Keratinocyte (primary cell): ENCODE results near the gene FCER2. TPM values are rescaled to one million over a fixed set of nuclear protein-coding genes. Genes with fewer than 3 reads are reported as not detected.

ENCODE experiments used
- DNase-seq: peaks from one replicate; pipeline ENCODE4 v3.0.0-alpha.2; 2011; ENCODE audit warnings: low read depth, missing footprints, low spot score
- FAIRE-seq: peaks from 2 replicates; lab custom pipeline; 2011; peaks lifted over from hg19 to GRCh38; lab: Jason Lieb, UNC
- H2AFZ ChIP-seq: 2 replicates; pipeline ENCODE4 v1.6.0; 2012; ENCODE audit warnings: low read length, control low read depth, inconsistent platforms; ENCODE audit not compliant: control insufficient read depth
- H3K27ac ChIP-seq: 2 replicates; pipeline ENCODE4 v1.5.1; 2011; ENCODE audit warnings: low read length; ENCODE audit not compliant: control insufficient read depth, insufficient read depth
- H3K27me3 ChIP-seq: 3 replicates; pipeline ENCODE4 v1.6.0; 2011; ENCODE audit warnings: low read length; ENCODE audit not compliant: control insufficient read depth, insufficient read depth; ENCODE audit errors: extremely low read depth
- H3K36me3 ChIP-seq, 2 experiments: 2 replicates in 1 of 2; 3 replicates in 1 of 2; pipeline ENCODE4 v1.5.1; 2011; ENCODE audit warnings: low read length in 2 of 2, mild to moderate bottlenecking in 1 of 2; ENCODE audit not compliant: control insufficient read depth in 2 of 2, insufficient read depth in 2 of 2; ENCODE audit errors: extremely low read depth in 1 of 2
- H3K4me1 ChIP-seq: 3 replicates; pipeline ENCODE4 v1.5.1; 2011; ENCODE audit warnings: low read length; ENCODE audit not compliant: control insufficient read depth, insufficient read depth; ENCODE audit errors: extremely low read depth
- H3K4me2 ChIP-seq: 3 replicates; pipeline ENCODE4 v1.6.0; 2011; ENCODE audit warnings: low read depth, low read length; ENCODE audit not compliant: control insufficient read depth, insufficient read depth; ENCODE audit errors: extremely low read depth
- H3K4me3 ChIP-seq, 3 experiments: fragments of 200-600 bp in 1 of 3; sonication (generic) in 1 of 3; 2 replicates in 2 of 3; 3 replicates in 1 of 3; pipeline ENCODE4 v1.5.1; 2011 to 2016; ENCODE audit warnings: low read length in 3 of 3, mild to moderate bottlenecking in 3 of 3, control low read depth in 2 of 3, inconsistent platforms in 1 of 3, low read depth in 1 of 3, mixed read lengths in 1 of 3, mixed run types in 1 of 3, moderate library complexity in 1 of 3; ENCODE audit not compliant: control insufficient read depth in 2 of 3, insufficient read depth in 2 of 3; ENCODE audit errors: extremely low read depth in 1 of 3
- H3K79me2 ChIP-seq: 2 replicates; pipeline ENCODE4 v1.6.0; 2012; ENCODE audit warnings: low read length; ENCODE audit not compliant: control insufficient read depth, insufficient read depth
- H3K9ac ChIP-seq: 3 replicates; pipeline ENCODE4 v1.6.0; 2011; ENCODE audit warnings: low read length; ENCODE audit not compliant: control insufficient read depth, insufficient read depth; ENCODE audit errors: extremely low read depth
- H3K9me1 ChIP-seq: 3 replicates; pipeline ENCODE4 v1.6.0; 2011; ENCODE audit warnings: low read length; ENCODE audit not compliant: control insufficient read depth, insufficient read depth; ENCODE audit errors: extremely low read depth
- H3K9me3 ChIP-seq: 2 replicates; pipeline ENCODE4 v1.5.1; 2012; ENCODE audit warnings: low read depth, low read length; ENCODE audit not compliant: control insufficient read depth
- H4K20me1 ChIP-seq: 3 replicates; pipeline ENCODE4 v1.6.0; 2011; ENCODE audit warnings: low read length; ENCODE audit not compliant: control insufficient read depth, insufficient read depth; ENCODE audit errors: extremely low read depth
- CTCF ChIP-seq, 3 experiments: IDR thresholded peaks in 1 of 3; conservative IDR thresholded peaks in 1 of 3; optimal IDR thresholded peaks in 1 of 3; 2 replicates in 2 of 3; 3 replicates in 1 of 3; pipeline versions ENCODE3 to v1.5.1; 2011; ENCODE audit warnings: low read length in 3 of 3, mild to moderate bottlenecking in 3 of 3, moderate library complexity in 2 of 3, control low read depth in 1 of 3, inconsistent platforms in 1 of 3; ENCODE audit not compliant: insufficient read depth in 2 of 3; ENCODE audit errors: extremely low read depth in 1 of 3
- EZH2 ChIP-seq: IDR thresholded peaks from one replicate; pipeline ENCODE4 v1.6.1; 2012; ENCODE audit warnings: inconsistent platforms, mild to moderate bottlenecking, low read length, moderate library complexity
- dilution Hi-C: fragments of 300-500 bp; cut with MboI; formaldehyde crosslinking; loops from one replicate; pipeline ENCODE4 v1.7.0; 2020; ENCODE audit warnings: low sequenced_read_pairs; ENCODE audit not compliant: extremely low pct_ligation_motif_present
- polyA plus RNA-seq, 5 experiments: library from polyadenylated mRNA; depleted of rRNA in 3 of 5; stranded (reverse) in 3 of 5; stranded (forward) in 1 of 5; unstranded in 1 of 5; fragments of >200 nt; gene quantifications; 1 replicate in 1 of 5; 2 replicates in 3 of 5; 3 replicates in 1 of 5; pipeline versions ENCODE4 v1.2.1 to v1.2.3, GENCODE V29; 2011 to 2012; ENCODE audit warnings: missing spikeins in 2 of 5, low read depth in 1 of 5, low replicate concordance in 1 of 5

FCER2 gene
- polyA plus RNA-seq, 1 donor (not counting 4 experiments of a cell fraction or from before 2014, with no cell fraction given): not detected

- no peaks in the 10 kb centered on the region for H3K36me3 ChIP-seq
- no peaks in the 10 kb centered on the region for H3K79me2 ChIP-seq
- H3K4me2 ChIP-seq: no peak overlapping the region
- no peak overlapping the region for H3K4me3 ChIP-seq
- no peak for TF ChIP-seq CTCF (optimal IDR thresholded peaks at IDR 0.05 in 1 of 3, IDR thresholded peaks at IDR 0.05 in 1 of 3, conservative IDR thresholded peaks at IDR 0.05 in 1 of 3; ENCODE audit: extremely low read depth in 1 of 3, insufficient read depth in 2 of 3, low read length in 3 of 3)
- no peak for TF ChIP-seq EZH2
- H3K9me1 ChIP-seq: no peaks in the 10 kb centered on the region
- DNase-seq (no peak), FAIRE-seq (no peak)
- H3K27me3 ChIP-seq: peaks cover 23% of the 10 kb centered on the region
- H3K9me3 ChIP-seq: no peaks in the 10 kb centered on the region
- no peaks in the 10 kb centered on the region for H3K4me1 ChIP-seq
- no peaks in the 10 kb centered on the region for H4K20me1 ChIP-seq
- dilution Hi-C loops: no loop called here
- H3K27ac ChIP-seq: no peak overlapping the region
- no peak overlapping the region for H3K9ac ChIP-seq
- no peak overlapping the region for H2AFZ ChIP-seq
Observed at GRCh38 chr19:7669641-7670040, 32.3 kb downstream of the FCER2 start.

- dilution Hi-C loops: no loop called here
- FAIRE-seq (no peak), DNase-seq (no peak)
Observed at GRCh38 chr19:7668842-7669241, 33.1 kb downstream of the FCER2 start, which contains the start of gene RETN. RETN (plus strand) TSS chr19:7669049; CDS start chr19:7669327, 278 bp downstream.

More at GRCh38 chr19:7668842-7669241, 33.1 kb downstream of the FCER2 start, which contains the start of gene RETN:
- Histone ChIP-seq H3K4me2 (no peak within 1 kb of the TSS), H4K20me1 (no peaks in the 10 kb centered on the region), H3K4me3 (no peak within 1 kb of the TSS), H3K9me3 (no peaks in the 10 kb centered on the region), H2AFZ (no peak within 1 kb of the TSS), H3K9me1 (no peaks in the 10 kb centered on the region), H3K4me1 (no peaks in the 10 kb centered on the region), H3K36me3 (no peaks in the 10 kb centered on the region), H3K27me3 (peaks cover 23% of the 10 kb centered on the region), H3K27ac (no peak within 1 kb of the TSS), H3K79me2 (no peaks in the 10 kb centered on the region), H3K9ac (no peak within 1 kb of the TSS)
- TF ChIP-seq CTCF (optimal IDR thresholded peaks at IDR 0.05 in 1 of 3, IDR thresholded peaks at IDR 0.05 in 1 of 3, conservative IDR thresholded peaks at IDR 0.05 in 1 of 3; ENCODE audit: extremely low read depth in 1 of 3, insufficient read depth in 2 of 3, low read length in 3 of 3) (no peak), EZH2 (no peak)
